BE2C (cell line): Measurements from ENCODE around the gene ADAMTSL2.

Experiments
- DNase-seq: peaks from one replicate; pipeline ENCODE4 v3.0.0-alpha.2; 2020
- H3K27me3 ChIP-seq: fragments of 250-450 bp; sonication (Bioruptor Pico); 2 replicates; pipeline ENCODE4 v1.5.1; 2020; ENCODE audit warnings: mild to moderate bottlenecking
- H3K36me3 ChIP-seq: fragments of 250-450 bp; sonication (Bioruptor Pico); 2 replicates; pipeline ENCODE4 v1.5.1; 2020; ENCODE audit warnings: mild to moderate bottlenecking
- H3K4me1 ChIP-seq: fragments of 250-450 bp; sonication (Bioruptor Pico); 2 replicates; pipeline ENCODE4 v1.5.1; 2020
- H3K4me3 ChIP-seq: 2 replicates; pipeline ENCODE4 v1.5.1; 2011; ENCODE audit warnings: low read depth, low read length
- H3K9me3 ChIP-seq: fragments of 250-450 bp; sonication (Bioruptor Pico); 2 replicates; pipeline ENCODE4 v1.5.1; 2020
- CTCF ChIP-seq: IDR thresholded peaks from 2 replicates; pipeline ENCODE4 v1.5.1; 2012; ENCODE audit warnings: mild to moderate bottlenecking, low read depth, low read length

ADAMTSL2 gene

GRCh38 chr9:133570691-133571080 lies 36.2 kb downstream of the ADAMTSL2 start:
- peaks cover 28% of the 10 kb centered on the region for H3K4me1 ChIP-seq
- TF ChIP-seq CTCF, result no peak
- no peak for DNase-seq
- H3K27me3 ChIP-seq, result no peaks in the 10 kb centered on the region
- H3K9me3 ChIP-seq, result no peaks in the 10 kb centered on the region
- H3K4me3 ChIP-seq, result no peak overlapping the region
- no peaks in the 10 kb centered on the region for H3K36me3 ChIP-seq

GRCh38 chr9:133571391-133571890 lies 36.9 kb downstream of the ADAMTSL2 start:
- H3K9me3 ChIP-seq, result no peaks in the 10 kb centered on the region
- H3K4me1 ChIP-seq, result peaks cover 30% of the 10 kb centered on the region
- H3K36me3 ChIP-seq, result no peaks in the 10 kb centered on the region
- no peak overlapping the region for H3K4me3 ChIP-seq
- no peak for TF ChIP-seq CTCF
- no peak for DNase-seq
- H3K27me3 ChIP-seq, result no peaks in the 10 kb centered on the region

DNA sequence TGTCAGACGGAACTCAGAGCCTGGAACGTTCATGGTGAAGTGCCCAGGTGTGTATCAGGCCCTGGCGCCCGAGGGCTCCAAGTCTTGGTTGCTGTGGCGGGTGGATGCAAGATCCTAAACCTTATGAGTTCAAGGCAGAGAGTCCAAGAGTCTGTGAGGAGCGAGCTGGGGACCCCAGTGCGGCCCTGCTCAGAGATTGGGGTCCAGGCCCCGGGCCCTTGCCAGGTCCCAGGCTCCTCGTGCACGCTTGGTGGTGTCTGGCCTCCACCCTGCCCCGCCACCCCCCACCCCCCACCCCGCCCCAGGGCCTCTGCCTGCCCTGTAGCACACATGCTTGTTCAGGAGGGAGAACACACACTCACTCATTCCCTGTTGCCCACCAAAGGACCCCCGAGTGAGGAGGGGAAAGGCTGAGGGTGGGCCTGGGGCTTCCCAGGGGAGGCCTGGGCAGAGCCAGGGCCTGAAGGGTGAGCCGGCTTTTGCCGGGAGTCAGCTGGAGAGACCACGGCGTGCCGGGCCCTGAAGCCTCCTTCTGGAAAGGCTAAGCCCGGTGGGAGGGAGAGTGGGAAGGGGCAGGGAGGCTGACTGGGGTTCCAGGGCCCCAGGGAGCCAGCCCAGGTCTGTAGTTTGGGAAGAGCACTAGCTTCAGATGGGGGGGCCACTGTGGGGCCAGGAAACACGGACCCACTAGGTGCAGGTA lies 37.5 kb downstream of the ADAMTSL2 start:
- H3K4me3 ChIP-seq, result no peak overlapping the region
- H3K27me3 ChIP-seq, result no peaks in the 10 kb centered on the region
- no peak for DNase-seq
- no peak for TF ChIP-seq CTCF
- no peaks in the 10 kb centered on the region for H3K9me3 ChIP-seq
- peaks cover 33% of the 10 kb centered on the region for H3K4me1 ChIP-seq
- H3K36me3 ChIP-seq, result no peaks in the 10 kb centered on the region

DNA sequence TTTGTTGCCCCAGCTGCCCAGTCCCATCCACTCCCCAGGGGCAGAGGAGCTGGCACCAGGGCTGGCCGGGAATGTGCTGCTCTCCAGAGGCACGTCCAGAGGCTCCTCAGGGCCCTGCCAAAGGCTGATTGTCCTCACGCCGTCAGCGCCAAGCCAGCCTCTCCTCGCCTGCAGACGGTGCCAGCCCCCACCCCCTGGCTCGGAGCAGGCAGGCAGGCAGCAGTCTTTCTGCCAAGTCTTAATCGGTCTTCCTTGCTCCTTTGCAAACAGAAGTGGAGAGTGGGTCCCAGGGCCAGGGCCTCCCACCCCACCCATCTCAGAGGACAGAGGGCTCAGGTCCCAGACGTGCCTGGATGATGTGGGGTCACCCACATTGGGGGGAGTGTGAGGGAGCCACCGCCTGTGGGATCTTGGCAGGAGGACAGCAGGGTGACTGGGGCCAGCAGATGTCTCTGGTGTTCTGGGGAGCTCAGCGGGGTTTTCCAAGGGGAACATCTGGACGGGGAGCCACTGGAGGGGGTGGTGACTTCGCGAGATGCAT lies 38.4 kb downstream of the ADAMTSL2 start:
- H3K4me3 ChIP-seq, result no peak overlapping the region
- no peaks in the 10 kb centered on the region; the same call in 1 of the 2 replicates for H3K36me3 ChIP-seq
- no peaks in the 10 kb centered on the region for H3K9me3 ChIP-seq
- DNase-seq, result peak; percentile 58
- H3K27me3 ChIP-seq, result no peaks in the 10 kb centered on the region
- TF ChIP-seq CTCF, result no peak
- peaks cover 36% of the 10 kb centered on the region for H3K4me1 ChIP-seq

- H3K4me1 ChIP-seq, result peaks cover 34% of the 10 kb centered on the region
- H3K4me3 ChIP-seq, result no peak overlapping the region
- no peak for DNase-seq
- H3K36me3 ChIP-seq, result peaks cover 9% of the 10 kb centered on the region
- no peak for TF ChIP-seq CTCF
- H3K9me3 ChIP-seq, result no peaks in the 10 kb centered on the region
- H3K27me3 ChIP-seq, result no peaks in the 10 kb centered on the region
Measured at GRCh38 chr9:133573791-133574515, 39.4 kb downstream of the ADAMTSL2 start.

DNA sequence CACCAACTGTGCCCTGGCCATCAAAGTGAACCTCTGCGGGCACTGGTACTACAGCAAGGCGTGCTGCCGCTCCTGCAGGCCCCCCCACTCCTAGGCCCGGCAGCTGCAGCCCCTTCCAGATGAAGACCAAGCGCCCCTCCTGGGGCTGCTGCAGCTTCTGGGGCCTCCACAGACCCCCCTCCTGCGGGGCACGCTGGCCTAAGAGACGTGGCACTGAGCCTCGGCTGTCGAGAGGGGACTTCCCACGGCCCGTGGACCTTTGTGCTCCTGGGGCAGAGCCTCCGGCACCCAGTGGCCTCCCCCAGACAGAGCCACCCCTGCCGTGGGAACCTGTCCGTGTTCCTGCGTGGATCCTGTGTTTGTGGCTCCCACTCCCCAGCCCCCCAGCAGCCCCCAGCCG lies 40.3 kb downstream of the ADAMTSL2 start:
- no peak for TF ChIP-seq CTCF
- peaks cover 14% of the 10 kb centered on the region for H3K36me3 ChIP-seq
- DNase-seq, result no peak
- no peak overlapping the region for H3K4me3 ChIP-seq
- no peaks in the 10 kb centered on the region for H3K9me3 ChIP-seq
- H3K4me1 ChIP-seq, result peaks cover 29% of the 10 kb centered on the region
- no peaks in the 10 kb centered on the region for H3K27me3 ChIP-seq
